Activated CD4-positive, alpha-beta T cell treated with anti-CD3 and anti-CD28 coated beads for 24 hours (primary cell): Measurements from ENCODE around the gene STX12.
"Not testable (repeated sequence)": the region's sequence is repeated elsewhere in the genome, so short reads cannot be mapped to it uniquely, and the experiment has no call there.

Source experiments
- DNase-seq, 2 donors: peaks; one replicate each; pipeline ENCODE4 v3.0.0-alpha.2; 2020; ENCODE audit warnings: low read depth in 2 of 2

The STX12 gene

GRCh38 chr1:27775336-27775735 is 2.3 kb downstream of the STX12 start:
- not testable (repeated sequence) for DNase-seq

- DNase-seq, result not testable (repeated sequence)
These were observed 3.3 kb downstream of the STX12 start for GRCh38 chr1:27776276-27776675.

GRCh38 chr1:27778056-27778455 is 5.0 kb downstream of the STX12 start:
- DNase-seq, result no peak

GRCh38 chr1:27779122-27779521 is 6.1 kb downstream of the STX12 start:
- DNase-seq, result no peak

GRCh38 chr1:27782950-27783349 is 9.9 kb downstream of the STX12 start:
- no peak for DNase-seq

GRCh38 chr1:27784700-27785099 is 11.7 kb downstream of the STX12 start:
- DNase-seq, result no peak

- DNase-seq, result no peak
These were observed 12.9 kb downstream of the STX12 start for GRCh38 chr1:27785781-27786455.

GRCh38 chr1:27787895-27788294 is 14.9 kb downstream of the STX12 start:
- no peak for DNase-seq

GRCh38 chr1:27789540-27790041 is 16.6 kb downstream of the STX12 start:
- no peak for DNase-seq

- not testable (repeated sequence) for DNase-seq
These were observed 17.3 kb downstream of the STX12 start for GRCh38 chr1:27790270-27790669.

GRCh38 chr1:27795601-27796000 is 22.6 kb downstream of the STX12 start:
- DNase-seq, result no peak

GRCh38 chr1:27804791-27805190 is 31.8 kb downstream of the STX12 start:
- DNase-seq, result no peak

GRCh38 chr1:27806758-27807157 is 33.7 kb downstream of the STX12 start:
- no peak for DNase-seq

GRCh38 chr1:27807385-27807784 is 34.4 kb downstream of the STX12 start:
- no peak for DNase-seq

- not testable (repeated sequence) for DNase-seq
These were observed 35.1 kb downstream of the STX12 start for GRCh38 chr1:27808131-27808530.

- DNase-seq, result no peak
These were observed 36.9 kb downstream of the STX12 start for GRCh38 chr1:27809883-27810282.

- no peak for DNase-seq
These were observed 38.9 kb downstream of the STX12 start for GRCh38 chr1:27811741-27812500.

- DNase-seq, result no peak
These were observed 44.1 kb downstream of the STX12 start for GRCh38 chr1:27816921-27817630.

- no peak for DNase-seq
These were observed 48.8 kb downstream of the STX12 start for GRCh38 chr1:27821761-27822315.

- DNase-seq, result no peak
These were observed 50.8 kb downstream of the STX12 start for GRCh38 chr1:27823784-27824183.

GRCh38 chr1:27824411-27824810 is 51.4 kb downstream of the STX12 start:
- no peak for DNase-seq

GRCh38 chr1:27829339-27829960 is 56.4 kb downstream of the STX12 start:
- not testable (repeated sequence) for DNase-seq
